Neural cell (in vitro differentiated cells): ENCODE results near the gene PRR5. TPM values are rescaled to one million over a fixed set of nuclear protein-coding genes. Genes with fewer than 3 reads are reported as not detected.

Experiments
- H2AFZ ChIP-seq: fragments of 200-600, 300-800 bp; sonication (generic), shearing (Covaris generic); 2 replicates; pipeline ENCODE4 v1.6.0; 2014; ENCODE audit warnings: low read depth, mild to moderate bottlenecking, antibody characterized with exemption, low read length, moderate library complexity
- H3F3A ChIP-seq: fragments of 200-600 bp; shearing (Covaris generic); 2 replicates; pipeline ENCODE4 v1.6.1; 2016; ENCODE audit warnings: mild to moderate bottlenecking, moderate library complexity, mixed read lengths, antibody characterized with exemption, low read length; ENCODE audit not compliant: insufficient read depth, poor library complexity, severe bottlenecking
- H3K27ac ChIP-seq: fragments of 200-600, 300-800 bp; sonication (generic), shearing (Covaris generic); 2 replicates; pipeline ENCODE4 v1.5.1; 2014; ENCODE audit warnings: mild to moderate bottlenecking, low read length, moderate library complexity
- H3K27me3 ChIP-seq: fragments of 300-800, 200-600 bp; sonication (generic), shearing (Covaris generic); 2 replicates; pipeline ENCODE4 v1.6.0; 2014; ENCODE audit warnings: mild to moderate bottlenecking, low read depth, low read length, moderate library complexity; ENCODE audit not compliant: insufficient read depth
- H3K36me3 ChIP-seq: fragments of 300-800, 200-600 bp; sonication (generic), shearing (Covaris generic); 2 replicates; pipeline ENCODE4 v1.5.1; 2014; ENCODE audit warnings: mild to moderate bottlenecking, antibody characterized with exemption, low read length, moderate library complexity; ENCODE audit not compliant: insufficient read depth
- H3K4me2 ChIP-seq: fragments of 300-800, 200-600 bp; sonication (generic), shearing (Covaris generic); 2 replicates; pipeline ENCODE4 v1.6.0; 2014; ENCODE audit warnings: mild to moderate bottlenecking, low read length
- H3K4me3 ChIP-seq: fragments of 300-800, 200-600 bp; sonication (generic), shearing (Covaris generic); 2 replicates; pipeline ENCODE4 v1.5.1; 2014; ENCODE audit warnings: mild to moderate bottlenecking, low read length, moderate library complexity
- H3K79me2 ChIP-seq: fragments of 200-600 bp; shearing (Covaris generic); replicated peaks from 2 replicates; pipeline ENCODE4 v1.6.0; 2014; ENCODE audit warnings: mild to moderate bottlenecking, low read length, moderate library complexity; ENCODE audit not compliant: insufficient read depth
- H3K9ac ChIP-seq: fragments of 300-800, 200-600 bp; sonication (generic), shearing (Covaris generic); 2 replicates; pipeline ENCODE4 v1.6.1; 2016; ENCODE audit warnings: mild to moderate bottlenecking, low read length, mixed read lengths
- H3K9me2 ChIP-seq: fragments of 200-600 bp; shearing (Covaris generic); 2 replicates; pipeline ENCODE4 v1.6.1; 2016; ENCODE audit warnings: mild to moderate bottlenecking, low read length, mixed read lengths; ENCODE audit not compliant: insufficient read depth
- H3K9me3 ChIP-seq: fragments of 200-600, 300-800 bp; sonication (generic), shearing (Covaris generic); 2 replicates; pipeline ENCODE4 v1.6.1; 2016; ENCODE audit warnings: mild to moderate bottlenecking, mixed run types, low read length, moderate library complexity, mixed read lengths
- H4K20me1 ChIP-seq: fragments of 200-600 bp; shearing (Covaris generic); 2 replicates; pipeline ENCODE4 v1.6.1; 2016; ENCODE audit warnings: mild to moderate bottlenecking, mixed run types; ENCODE audit not compliant: insufficient read depth
- EP300 ChIP-seq: fragments of 450-650 bp; conservative IDR thresholded peaks from 2 replicates; pipeline ENCODE4 v1.6.1; 2014; ENCODE audit warnings: antibody characterized with exemption, mild to moderate bottlenecking, moderate library complexity; ENCODE audit not compliant: poor library complexity, severe bottlenecking
- EZH2 ChIP-seq: fragments of 200-600, 300-800 bp; shearing (Covaris generic), sonication (generic); IDR thresholded peaks from 2 replicates; pipeline ENCODE4 v1.6.1; 2014; ENCODE audit warnings: antibody characterized with exemption, low read length, borderline replicate concordance, mild to moderate bottlenecking; ENCODE audit not compliant: insufficient read depth, poor library complexity, severe bottlenecking
- MXI1 ChIP-seq: fragments of 450-650 bp; conservative IDR thresholded peaks from 2 replicates; pipeline ENCODE4 v1.6.1; 2014; ENCODE audit warnings: antibody characterized with exemption, mild to moderate bottlenecking; ENCODE audit not compliant: poor library complexity, severe bottlenecking
- POLR2AphosphoS5 ChIP-seq: IDR thresholded peaks from 2 replicates; pipeline ENCODE4 v1.6.1; 2012
- RAD21 ChIP-seq: fragments of 450-650 bp; conservative IDR thresholded peaks from 2 replicates; pipeline ENCODE4 v1.6.1; 2014; ENCODE audit warnings: antibody characterized with exemption, mild to moderate bottlenecking, moderate library complexity
- SMC3 ChIP-seq: fragments of 450-650 bp; conservative IDR thresholded peaks from 2 replicates; pipeline ENCODE4 v1.6.1; 2014; ENCODE audit warnings: antibody characterized with exemption, mild to moderate bottlenecking, moderate library complexity; ENCODE audit not compliant: poor library complexity
- TAF1 ChIP-seq: IDR thresholded peaks from 2 replicates; pipeline ENCODE4 v1.6.1; 2012; ENCODE audit warnings: low read depth
- polyA plus RNA-seq: library from polyadenylated mRNA; depleted of rRNA; stranded (reverse); fragments of >200 nt; gene quantifications from 2 replicates; pipeline ENCODE4 v1.2.3, GENCODE V29; 2014
- TF ChIP-seq, protein P1 (sequence below): fragments of 450-650 bp; IDR thresholded peaks from 2 replicates; pipeline ENCODE4 v1.5.1; 2014; ENCODE audit warnings: antibody characterized with exemption, mild to moderate bottlenecking, moderate library complexity; ENCODE audit not compliant: poor library complexity, severe bottlenecking
- TF ChIP-seq, protein P2 (sequence below): IDR thresholded peaks from 2 replicates; pipeline ENCODE4 v1.6.1; 2012; ENCODE audit warnings: borderline replicate concordance

Gene PRR5
- polyA plus RNA-seq, 1 donor from 2014 or later = 16.2 TPM

DNA sequence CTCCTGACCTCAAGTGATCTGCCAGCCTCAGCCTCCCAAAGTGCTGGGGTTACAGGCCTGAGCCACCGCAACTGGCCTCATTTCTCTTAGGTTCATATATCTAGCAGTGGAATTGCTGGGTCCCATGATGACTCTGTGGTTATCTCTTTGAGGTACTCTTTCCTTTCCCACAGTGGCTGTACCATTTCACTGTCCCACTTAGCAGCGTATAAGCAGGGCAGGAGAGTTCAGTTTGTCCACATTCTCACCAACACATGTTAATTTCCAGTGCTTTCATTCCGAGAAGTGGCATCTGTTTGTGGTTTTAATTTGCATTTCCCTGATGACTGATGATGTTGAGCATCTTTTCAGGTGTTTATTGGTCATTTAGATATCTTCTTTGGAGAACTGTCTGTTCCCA, 16.4 kb downstream of the PRR5 start:
- Histone ChIP-seq H3K79me2 (no peaks in the 10 kb centered on the region), H2AFZ (no peak overlapping the region), H3K4me3 (no peak overlapping the region), H3K4me2 (no peak overlapping the region), H3K27ac (no peak overlapping the region), H3K27me3 (no peaks in the 10 kb centered on the region), H4K20me1 (no peaks in the 10 kb centered on the region), H3K9me2 (no peaks in the 10 kb centered on the region), H3K36me3 (no peaks in the 10 kb centered on the region), H3K9ac (no peak overlapping the region), H3K9me3 (no peaks in the 10 kb centered on the region), H3F3A (no peaks in the 10 kb centered on the region)
- TF ChIP-seq RAD21 = no peak
- TF ChIP-seq SMC3 = no peak
- no peak for TF ChIP-seq EP300
- TF ChIP-seq, protein P1, sequence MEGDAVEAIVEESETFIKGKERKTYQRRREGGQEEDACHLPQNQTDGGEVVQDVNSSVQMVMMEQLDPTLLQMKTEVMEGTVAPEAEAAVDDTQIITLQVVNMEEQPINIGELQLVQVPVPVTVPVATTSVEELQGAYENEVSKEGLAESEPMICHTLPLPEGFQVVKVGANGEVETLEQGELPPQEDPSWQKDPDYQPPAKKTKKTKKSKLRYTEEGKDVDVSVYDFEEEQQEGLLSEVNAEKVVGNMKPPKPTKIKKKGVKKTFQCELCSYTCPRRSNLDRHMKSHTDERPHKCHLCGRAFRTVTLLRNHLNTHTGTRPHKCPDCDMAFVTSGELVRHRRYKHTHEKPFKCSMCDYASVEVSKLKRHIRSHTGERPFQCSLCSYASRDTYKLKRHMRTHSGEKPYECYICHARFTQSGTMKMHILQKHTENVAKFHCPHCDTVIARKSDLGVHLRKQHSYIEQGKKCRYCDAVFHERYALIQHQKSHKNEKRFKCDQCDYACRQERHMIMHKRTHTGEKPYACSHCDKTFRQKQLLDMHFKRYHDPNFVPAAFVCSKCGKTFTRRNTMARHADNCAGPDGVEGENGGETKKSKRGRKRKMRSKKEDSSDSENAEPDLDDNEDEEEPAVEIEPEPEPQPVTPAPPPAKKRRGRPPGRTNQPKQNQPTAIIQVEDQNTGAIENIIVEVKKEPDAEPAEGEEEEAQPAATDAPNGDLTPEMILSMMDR = no peak
- TF ChIP-seq, protein P2, sequence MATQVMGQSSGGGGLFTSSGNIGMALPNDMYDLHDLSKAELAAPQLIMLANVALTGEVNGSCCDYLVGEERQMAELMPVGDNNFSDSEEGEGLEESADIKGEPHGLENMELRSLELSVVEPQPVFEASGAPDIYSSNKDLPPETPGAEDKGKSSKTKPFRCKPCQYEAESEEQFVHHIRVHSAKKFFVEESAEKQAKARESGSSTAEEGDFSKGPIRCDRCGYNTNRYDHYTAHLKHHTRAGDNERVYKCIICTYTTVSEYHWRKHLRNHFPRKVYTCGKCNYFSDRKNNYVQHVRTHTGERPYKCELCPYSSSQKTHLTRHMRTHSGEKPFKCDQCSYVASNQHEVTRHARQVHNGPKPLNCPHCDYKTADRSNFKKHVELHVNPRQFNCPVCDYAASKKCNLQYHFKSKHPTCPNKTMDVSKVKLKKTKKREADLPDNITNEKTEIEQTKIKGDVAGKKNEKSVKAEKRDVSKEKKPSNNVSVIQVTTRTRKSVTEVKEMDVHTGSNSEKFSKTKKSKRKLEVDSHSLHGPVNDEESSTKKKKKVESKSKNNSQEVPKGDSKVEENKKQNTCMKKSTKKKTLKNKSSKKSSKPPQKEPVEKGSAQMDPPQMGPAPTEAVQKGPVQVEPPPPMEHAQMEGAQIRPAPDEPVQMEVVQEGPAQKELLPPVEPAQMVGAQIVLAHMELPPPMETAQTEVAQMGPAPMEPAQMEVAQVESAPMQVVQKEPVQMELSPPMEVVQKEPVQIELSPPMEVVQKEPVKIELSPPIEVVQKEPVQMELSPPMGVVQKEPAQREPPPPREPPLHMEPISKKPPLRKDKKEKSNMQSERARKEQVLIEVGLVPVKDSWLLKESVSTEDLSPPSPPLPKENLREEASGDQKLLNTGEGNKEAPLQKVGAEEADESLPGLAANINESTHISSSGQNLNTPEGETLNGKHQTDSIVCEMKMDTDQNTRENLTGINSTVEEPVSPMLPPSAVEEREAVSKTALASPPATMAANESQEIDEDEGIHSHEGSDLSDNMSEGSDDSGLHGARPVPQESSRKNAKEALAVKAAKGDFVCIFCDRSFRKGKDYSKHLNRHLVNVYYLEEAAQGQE = no peak
- TF ChIP-seq TAF1 = no peak
- no peak for TF ChIP-seq POLR2AphosphoS5
- TF ChIP-seq MXI1 = no peak
- no peak for TF ChIP-seq EZH2

DNA sequence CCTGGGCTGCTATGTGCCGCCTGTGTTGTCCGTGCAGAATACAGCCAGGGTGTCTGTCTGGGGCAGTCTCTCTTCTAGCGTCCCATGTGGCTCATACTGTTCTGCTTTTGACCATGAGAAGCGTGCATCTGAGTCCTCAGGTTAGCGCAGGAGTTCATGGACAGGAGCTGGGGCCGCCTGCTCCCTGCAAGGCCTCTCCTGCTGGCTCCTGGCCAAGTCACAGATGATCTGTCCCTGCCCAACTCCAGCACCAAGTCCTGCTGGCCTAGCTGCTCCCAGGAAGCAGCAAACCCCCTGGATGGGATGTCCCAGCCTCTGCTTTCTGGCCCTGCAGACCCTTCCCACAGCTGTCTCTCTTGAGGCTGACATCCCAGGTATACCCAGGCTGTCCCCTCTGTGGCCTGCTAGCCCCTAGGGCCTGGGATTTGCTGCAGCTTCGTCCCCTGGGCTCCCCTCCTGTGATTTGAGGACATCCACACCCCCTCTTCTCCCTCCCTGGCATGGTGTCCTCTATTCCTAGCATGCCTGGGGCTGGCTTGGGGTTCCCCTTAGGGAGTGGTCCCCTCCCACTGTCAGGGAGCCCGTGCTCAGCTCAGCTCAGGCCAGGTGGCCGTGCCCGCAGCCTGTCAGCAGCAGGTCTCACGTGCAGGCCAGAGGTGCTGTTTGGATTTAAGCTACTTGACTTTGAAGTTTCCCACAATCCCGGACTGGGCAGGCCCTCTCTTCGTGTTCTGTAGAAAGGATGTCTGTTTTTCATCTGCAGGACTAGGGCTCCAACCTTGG, 17.8 kb downstream of the PRR5 start:
- H4K20me1 ChIP-seq = no peaks in the 10 kb centered on the region
- TF ChIP-seq POLR2AphosphoS5 (no peak), MXI1 (no peak), EP300 (no peak), EZH2 (no peak), TAF1 (no peak), RAD21 (no peak), SMC3 (no peak)
- TF ChIP-seq, protein P2 = no peak
- TF ChIP-seq, protein P1 = no peak
- no peak overlapping the region for H3K4me2 ChIP-seq
- no peak overlapping the region for H3K4me3 ChIP-seq
- H2AFZ ChIP-seq = no peak overlapping the region
- no peaks in the 10 kb centered on the region for H3K79me2 ChIP-seq
- no peak overlapping the region for H3K9ac ChIP-seq
- H3K27ac ChIP-seq = no peak overlapping the region
- no peaks in the 10 kb centered on the region for H3F3A ChIP-seq
- no peaks in the 10 kb centered on the region for H3K9me2 ChIP-seq
- no peaks in the 10 kb centered on the region for H3K9me3 ChIP-seq
- H3K27me3 ChIP-seq = no peaks in the 10 kb centered on the region
- H3K36me3 ChIP-seq = no peaks in the 10 kb centered on the region
